ENCODE measurements around the gene ATE1. TPM values are rescaled to one million over a fixed set of nuclear protein-coding genes. Genes with fewer than 3 reads are reported as not detected.
"Not testable (repeated sequence)": the region's sequence is repeated elsewhere in the genome, so short reads cannot be mapped to it uniquely, and the experiment has no call there.

ATE1 gene
- total RNA-seq, 1 experiment from 2014 or later: 23.8 TPM

DNA sequence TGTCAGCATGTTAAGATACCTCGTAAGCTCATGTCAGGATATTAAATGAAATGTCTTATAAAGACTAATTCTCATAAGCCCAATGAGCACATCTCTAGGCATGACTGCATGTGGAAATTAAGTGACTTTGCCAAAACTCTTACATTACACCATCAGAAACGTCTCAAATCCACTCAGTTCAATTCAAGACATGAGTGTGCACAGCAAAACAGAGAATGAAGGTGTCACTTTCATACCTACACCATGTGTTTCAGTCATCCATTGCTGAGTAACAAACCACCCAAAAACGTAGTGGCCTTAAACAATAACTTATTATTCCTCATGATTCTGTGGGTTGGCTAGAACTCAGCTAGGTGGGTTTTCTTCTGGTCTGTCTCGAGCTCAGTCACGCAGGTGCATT, 99.8 kb downstream of the ATE1 start (continued):
- TF ChIP-seq, protein P1, sequence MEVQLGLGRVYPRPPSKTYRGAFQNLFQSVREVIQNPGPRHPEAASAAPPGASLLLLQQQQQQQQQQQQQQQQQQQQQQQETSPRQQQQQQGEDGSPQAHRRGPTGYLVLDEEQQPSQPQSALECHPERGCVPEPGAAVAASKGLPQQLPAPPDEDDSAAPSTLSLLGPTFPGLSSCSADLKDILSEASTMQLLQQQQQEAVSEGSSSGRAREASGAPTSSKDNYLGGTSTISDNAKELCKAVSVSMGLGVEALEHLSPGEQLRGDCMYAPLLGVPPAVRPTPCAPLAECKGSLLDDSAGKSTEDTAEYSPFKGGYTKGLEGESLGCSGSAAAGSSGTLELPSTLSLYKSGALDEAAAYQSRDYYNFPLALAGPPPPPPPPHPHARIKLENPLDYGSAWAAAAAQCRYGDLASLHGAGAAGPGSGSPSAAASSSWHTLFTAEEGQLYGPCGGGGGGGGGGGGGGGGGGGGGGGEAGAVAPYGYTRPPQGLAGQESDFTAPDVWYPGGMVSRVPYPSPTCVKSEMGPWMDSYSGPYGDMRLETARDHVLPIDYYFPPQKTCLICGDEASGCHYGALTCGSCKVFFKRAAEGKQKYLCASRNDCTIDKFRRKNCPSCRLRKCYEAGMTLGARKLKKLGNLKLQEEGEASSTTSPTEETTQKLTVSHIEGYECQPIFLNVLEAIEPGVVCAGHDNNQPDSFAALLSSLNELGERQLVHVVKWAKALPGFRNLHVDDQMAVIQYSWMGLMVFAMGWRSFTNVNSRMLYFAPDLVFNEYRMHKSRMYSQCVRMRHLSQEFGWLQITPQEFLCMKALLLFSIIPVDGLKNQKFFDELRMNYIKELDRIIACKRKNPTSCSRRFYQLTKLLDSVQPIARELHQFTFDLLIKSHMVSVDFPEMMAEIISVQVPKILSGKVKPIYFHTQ (CRISPR knock-in tag; IDR thresholded peaks at IDR 0.05): no peak
- TF ChIP-seq ZBTB21 (CRISPR knock-in tag; IDR thresholded peaks at IDR 0.05; ENCODE audit: borderline replicate concordance) (no peak), NR3C1 (CRISPR knock-in tag; conservative IDR thresholded peaks at IDR 0.05; ENCODE audit: low read depth) (no peak), GRHL2 (CRISPR knock-in tag; IDR thresholded peaks at IDR 0.05; ENCODE audit: insufficient replicate concordance, severe bottlenecking) (no peak)

DNA sequence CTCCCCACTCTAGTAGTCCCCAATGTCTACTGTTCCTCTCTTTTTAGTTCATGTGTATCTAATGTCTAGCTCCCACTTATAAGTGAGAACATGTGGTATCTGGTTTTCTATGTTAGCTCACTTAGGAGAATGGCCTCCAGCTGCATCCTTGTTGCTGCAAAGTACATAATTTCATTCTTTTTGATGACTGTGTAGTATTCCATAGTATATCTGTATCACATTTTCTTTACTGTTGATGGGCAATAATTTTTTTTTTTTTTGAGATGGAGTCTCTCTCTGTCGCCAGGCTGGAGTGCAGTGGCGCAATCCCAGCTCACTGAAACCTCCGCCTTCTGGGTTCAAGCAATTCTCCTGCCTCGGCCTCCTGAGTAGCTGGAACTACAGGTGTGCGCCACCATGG, 101.1 kb downstream of the ATE1 start:
- not testable (repeated sequence) for H3K4me3 Mint-ChIP-seq

DNA sequence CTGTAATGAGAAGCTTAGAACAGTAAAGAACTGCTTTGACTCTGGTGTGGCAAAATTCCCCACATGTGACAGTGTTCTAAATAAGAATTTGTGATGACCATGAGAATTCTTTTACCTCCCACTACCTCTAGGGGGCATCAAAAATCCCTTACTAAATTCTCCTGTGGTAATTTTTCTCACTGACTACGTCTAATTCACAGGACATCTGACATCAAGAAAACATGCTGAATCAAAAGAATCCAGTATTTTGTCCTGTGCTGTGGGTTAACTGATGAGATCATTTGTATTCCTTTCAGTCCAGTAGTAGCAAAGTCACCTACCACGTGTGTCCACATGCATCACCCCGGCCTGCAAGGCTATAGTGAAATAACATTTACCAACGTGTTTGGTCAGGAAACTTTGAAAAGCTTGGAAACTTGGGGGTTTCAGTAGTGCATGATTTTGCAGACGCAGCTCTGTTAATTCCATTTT, 103.8 kb downstream of the ATE1 start:
- H3K4me1 Mint-ChIP-seq: peaks cover 5% of the 10 kb centered on the region; the same call in 1 of the 2 replicates
- peak; percentile 56 for ATAC-seq
- peak overlapping the region; percentile 72; the same call in 1 of the 2 replicates for H3K27ac Mint-ChIP-seq
- no peaks in the 10 kb centered on the region for H3K27me3 Mint-ChIP-seq (ENCODE audit: low read depth)
- no peak for DNase-seq (ENCODE audit: low spot score)
- CTCF ChIA-PET: interaction anchor here (1.0 to 2.9 kb wide), 7 partner anchors 9 to 77 kb away, joined by 3 to 13 read pairs (median 4); no protein-coding TSS in a partner anchor
- H3K36me3 Mint-ChIP-seq: peaks cover 23% of the 10 kb centered on the region
- TF ChIP-seq MYBL2 (CRISPR knock-in tag; IDR thresholded peaks at IDR 0.05): no peak
- TF ChIP-seq, protein P2, sequence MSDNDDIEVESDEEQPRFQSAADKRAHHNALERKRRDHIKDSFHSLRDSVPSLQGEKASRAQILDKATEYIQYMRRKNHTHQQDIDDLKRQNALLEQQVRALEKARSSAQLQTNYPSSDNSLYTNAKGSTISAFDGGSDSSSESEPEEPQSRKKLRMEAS (CRISPR knock-in tag; IDR thresholded peaks at IDR 0.05): no peak
- TF ChIP-seq, protein P3, sequence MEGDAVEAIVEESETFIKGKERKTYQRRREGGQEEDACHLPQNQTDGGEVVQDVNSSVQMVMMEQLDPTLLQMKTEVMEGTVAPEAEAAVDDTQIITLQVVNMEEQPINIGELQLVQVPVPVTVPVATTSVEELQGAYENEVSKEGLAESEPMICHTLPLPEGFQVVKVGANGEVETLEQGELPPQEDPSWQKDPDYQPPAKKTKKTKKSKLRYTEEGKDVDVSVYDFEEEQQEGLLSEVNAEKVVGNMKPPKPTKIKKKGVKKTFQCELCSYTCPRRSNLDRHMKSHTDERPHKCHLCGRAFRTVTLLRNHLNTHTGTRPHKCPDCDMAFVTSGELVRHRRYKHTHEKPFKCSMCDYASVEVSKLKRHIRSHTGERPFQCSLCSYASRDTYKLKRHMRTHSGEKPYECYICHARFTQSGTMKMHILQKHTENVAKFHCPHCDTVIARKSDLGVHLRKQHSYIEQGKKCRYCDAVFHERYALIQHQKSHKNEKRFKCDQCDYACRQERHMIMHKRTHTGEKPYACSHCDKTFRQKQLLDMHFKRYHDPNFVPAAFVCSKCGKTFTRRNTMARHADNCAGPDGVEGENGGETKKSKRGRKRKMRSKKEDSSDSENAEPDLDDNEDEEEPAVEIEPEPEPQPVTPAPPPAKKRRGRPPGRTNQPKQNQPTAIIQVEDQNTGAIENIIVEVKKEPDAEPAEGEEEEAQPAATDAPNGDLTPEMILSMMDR (IDR thresholded peaks at IDR 0.05): peak; percentile 48
- TF ChIP-seq, protein P4, sequence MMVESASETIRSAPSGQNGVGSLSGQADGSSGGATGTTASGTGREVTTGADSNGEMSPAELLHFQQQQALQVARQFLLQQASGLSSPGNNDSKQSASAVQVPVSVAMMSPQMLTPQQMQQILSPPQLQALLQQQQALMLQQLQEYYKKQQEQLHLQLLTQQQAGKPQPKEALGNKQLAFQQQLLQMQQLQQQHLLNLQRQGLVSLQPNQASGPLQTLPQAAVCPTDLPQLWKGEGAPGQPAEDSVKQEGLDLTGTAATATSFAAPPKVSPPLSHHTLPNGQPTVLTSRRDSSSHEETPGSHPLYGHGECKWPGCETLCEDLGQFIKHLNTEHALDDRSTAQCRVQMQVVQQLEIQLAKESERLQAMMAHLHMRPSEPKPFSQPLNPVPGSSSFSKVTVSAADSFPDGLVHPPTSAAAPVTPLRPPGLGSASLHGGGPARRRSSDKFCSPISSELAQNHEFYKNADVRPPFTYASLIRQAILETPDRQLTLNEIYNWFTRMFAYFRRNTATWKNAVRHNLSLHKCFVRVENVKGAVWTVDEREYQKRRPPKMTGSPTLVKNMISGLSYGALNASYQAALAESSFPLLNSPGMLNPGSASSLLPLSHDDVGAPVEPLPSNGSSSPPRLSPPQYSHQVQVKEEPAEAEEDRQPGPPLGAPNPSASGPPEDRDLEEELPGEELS (CRISPR knock-in tag; IDR thresholded peaks at IDR 0.05): no peak
- TF ChIP-seq, protein P5, sequence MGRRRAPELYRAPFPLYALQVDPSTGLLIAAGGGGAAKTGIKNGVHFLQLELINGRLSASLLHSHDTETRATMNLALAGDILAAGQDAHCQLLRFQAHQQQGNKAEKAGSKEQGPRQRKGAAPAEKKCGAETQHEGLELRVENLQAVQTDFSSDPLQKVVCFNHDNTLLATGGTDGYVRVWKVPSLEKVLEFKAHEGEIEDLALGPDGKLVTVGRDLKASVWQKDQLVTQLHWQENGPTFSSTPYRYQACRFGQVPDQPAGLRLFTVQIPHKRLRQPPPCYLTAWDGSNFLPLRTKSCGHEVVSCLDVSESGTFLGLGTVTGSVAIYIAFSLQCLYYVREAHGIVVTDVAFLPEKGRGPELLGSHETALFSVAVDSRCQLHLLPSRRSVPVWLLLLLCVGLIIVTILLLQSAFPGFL (CRISPR knock-in tag; IDR thresholded peaks at IDR 0.05; ENCODE audit: borderline replicate concordance): no peak
- TF ChIP-seq RORB (CRISPR knock-in tag; IDR thresholded peaks at IDR 0.05): no peak
- no peak for TF ChIP-seq ZNF219 (CRISPR knock-in tag; IDR thresholded peaks at IDR 0.05; ENCODE audit: borderline replicate concordance)
- TF ChIP-seq, protein P6, sequence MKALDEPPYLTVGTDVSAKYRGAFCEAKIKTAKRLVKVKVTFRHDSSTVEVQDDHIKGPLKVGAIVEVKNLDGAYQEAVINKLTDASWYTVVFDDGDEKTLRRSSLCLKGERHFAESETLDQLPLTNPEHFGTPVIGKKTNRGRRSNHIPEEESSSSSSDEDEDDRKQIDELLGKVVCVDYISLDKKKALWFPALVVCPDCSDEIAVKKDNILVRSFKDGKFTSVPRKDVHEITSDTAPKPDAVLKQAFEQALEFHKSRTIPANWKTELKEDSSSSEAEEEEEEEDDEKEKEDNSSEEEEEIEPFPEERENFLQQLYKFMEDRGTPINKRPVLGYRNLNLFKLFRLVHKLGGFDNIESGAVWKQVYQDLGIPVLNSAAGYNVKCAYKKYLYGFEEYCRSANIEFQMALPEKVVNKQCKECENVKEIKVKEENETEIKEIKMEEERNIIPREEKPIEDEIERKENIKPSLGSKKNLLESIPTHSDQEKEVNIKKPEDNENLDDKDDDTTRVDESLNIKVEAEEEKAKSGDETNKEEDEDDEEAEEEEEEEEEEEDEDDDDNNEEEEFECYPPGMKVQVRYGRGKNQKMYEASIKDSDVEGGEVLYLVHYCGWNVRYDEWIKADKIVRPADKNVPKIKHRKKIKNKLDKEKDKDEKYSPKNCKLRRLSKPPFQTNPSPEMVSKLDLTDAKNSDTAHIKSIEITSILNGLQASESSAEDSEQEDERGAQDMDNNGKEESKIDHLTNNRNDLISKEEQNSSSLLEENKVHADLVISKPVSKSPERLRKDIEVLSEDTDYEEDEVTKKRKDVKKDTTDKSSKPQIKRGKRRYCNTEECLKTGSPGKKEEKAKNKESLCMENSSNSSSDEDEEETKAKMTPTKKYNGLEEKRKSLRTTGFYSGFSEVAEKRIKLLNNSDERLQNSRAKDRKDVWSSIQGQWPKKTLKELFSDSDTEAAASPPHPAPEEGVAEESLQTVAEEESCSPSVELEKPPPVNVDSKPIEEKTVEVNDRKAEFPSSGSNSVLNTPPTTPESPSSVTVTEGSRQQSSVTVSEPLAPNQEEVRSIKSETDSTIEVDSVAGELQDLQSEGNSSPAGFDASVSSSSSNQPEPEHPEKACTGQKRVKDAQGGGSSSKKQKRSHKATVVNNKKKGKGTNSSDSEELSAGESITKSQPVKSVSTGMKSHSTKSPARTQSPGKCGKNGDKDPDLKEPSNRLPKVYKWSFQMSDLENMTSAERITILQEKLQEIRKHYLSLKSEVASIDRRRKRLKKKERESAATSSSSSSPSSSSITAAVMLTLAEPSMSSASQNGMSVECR (CRISPR knock-in tag; IDR thresholded peaks at IDR 0.05; ENCODE audit: borderline replicate concordance): no peak
- no peak overlapping the region for H3K4me3 Mint-ChIP-seq
- POLR2A ChIA-PET: no interaction called here
- H3K9me3 Mint-ChIP-seq: peaks cover 7% of the 10 kb centered on the region

More for the DNA sequence above, 101.1 kb downstream of the ATE1 start:
- H3K4me1 Mint-ChIP-seq; ATAC-seq; CTCF ChIA-PET; H3K9me3 Mint-ChIP-seq; H3K27me3 Mint-ChIP-seq (ENCODE audit: low read depth); H3K27ac Mint-ChIP-seq; DNase-seq (ENCODE audit: low spot score); POLR2A ChIA-PET: not testable (repeated sequence)
- H3K36me3 Mint-ChIP-seq: peaks cover 32% of the 10 kb centered on the region

All from WTC11 (cell line).